ENCODE data around the gene EZR.

GRCh38 chr6:158783851-158784250 is 35.3 kb downstream of the EZR start:
- TF ChIP-seq POLR2A (IDR thresholded peaks at IDR 0.05) (no peak), CTCF (IDR thresholded peaks at IDR 0.05) (no peak), POLR2AphosphoS5 (IDR thresholded peaks at IDR 0.05) (no peak)

Measured in breast epithelium (tissue), 3 donors.